HepG2 (cell line): Measurements from ENCODE around the gene TSACC. TPM values are rescaled to one million over a fixed set of nuclear protein-coding genes. Genes with fewer than 3 reads are reported as not detected.

Source experiments
- BRCA1 ChIP-seq: sonication (generic); formaldehyde crosslinking; IDR thresholded peaks from 2 replicates; pipeline ENCODE4 v1.4.0; 2020; ENCODE audit warnings: missing genetic modification reagents
- EP300 ChIP-seq, 3 experiments: sonication (generic) in 1 of 3; formaldehyde crosslinking in 1 of 3; IDR thresholded peaks; 2 replicates each; pipeline versions ENCODE4 v1.5.1 to v1.6.1; 2011 to 2020; ENCODE audit warnings: low read depth in 2 of 3, low read length in 2 of 3, borderline replicate concordance in 1 of 3, improper control_type of control experiment in 1 of 3, mild to moderate bottlenecking in 1 of 3, missing genetic modification reagents in 1 of 3, moderate library complexity in 1 of 3
- ESRRA ChIP-seq: sonication (generic); formaldehyde crosslinking; IDR thresholded peaks from 2 replicates; pipeline ENCODE4 v1.5.1; 2020; ENCODE audit warnings: mild to moderate bottlenecking, low read depth, missing genetic modification reagents
- GABPB1 ChIP-seq: IDR thresholded peaks from 2 replicates; pipeline ENCODE4 v1.6.1; 2016; ENCODE audit warnings: mild to moderate bottlenecking, missing genetic modification reagents, moderate library complexity, missing compliant biosample characterization
- KIAA2018 ChIP-seq: sonication (generic); formaldehyde crosslinking; IDR thresholded peaks from 2 replicates; pipeline ENCODE4 v1.5.0; 2020; ENCODE audit warnings: mild to moderate bottlenecking, missing genetic modification reagents, borderline replicate concordance
- MAX ChIP-seq: IDR thresholded peaks from 2 replicates; pipeline ENCODE4 v1.6.1; 2012; ENCODE audit warnings: inconsistent platforms
- PHF8 ChIP-seq: sonication (generic); formaldehyde crosslinking; IDR thresholded peaks from 2 replicates; pipeline ENCODE4 v1.5.0; 2020; ENCODE audit warnings: missing genetic modification reagents
- TAF1 ChIP-seq: sonication (generic); formaldehyde crosslinking; IDR thresholded peaks from 2 replicates; pipeline ENCODE4 v1.4.0; 2020; ENCODE audit warnings: missing genetic modification reagents
- TBX3 ChIP-seq: fragments of 450-650 bp; IDR thresholded peaks from 2 replicates; pipeline ENCODE4 v1.6.1; 2017; ENCODE audit warnings: antibody characterized with exemption, mild to moderate bottlenecking, inconsistent platforms, borderline replicate concordance
- ZFP91 ChIP-seq: sonication (generic); formaldehyde crosslinking; IDR thresholded peaks from 2 replicates; pipeline ENCODE4 v1.9.0; 2022; ENCODE audit warnings: missing genetic modification reagents, mild to moderate bottlenecking, borderline replicate concordance
- ZFX ChIP-seq: sonication (generic); formaldehyde crosslinking; IDR thresholded peaks from 2 replicates; pipeline ENCODE4 v1.4.0; 2020; ENCODE audit warnings: mild to moderate bottlenecking, low read depth, missing genetic modification reagents, moderate library complexity
- ZGPAT ChIP-seq: IDR thresholded peaks from 2 replicates; pipeline ENCODE4 v1.6.1; 2016; ENCODE audit warnings: mild to moderate bottlenecking
- ZNF574 ChIP-seq: sonication (generic); formaldehyde crosslinking; IDR thresholded peaks from 2 replicates; pipeline ENCODE4 v1.4.0; 2020; ENCODE audit warnings: missing genetic modification reagents
- polyA plus RNA-seq, 8 experiments: library from polyadenylated mRNA; depleted of rRNA in 3 of 8; stranded (reverse) in 7 of 8; unstranded in 1 of 8; fragments of >200 nt; fragmentation: Illumina TruSeq in 4 of 8; extraction: Trizol in 4 of 8; gene quantifications; 2 replicates each; pipeline versions ENCODE4 v1.2.1 to v1.2.3, GENCODE V29; 2011 to 2016; ENCODE audit warnings: low read depth in 4 of 8, missing spikeins in 1 of 8, mixed read lengths in 1 of 8; ENCODE audit not compliant: insufficient read depth in 1 of 8
- total RNA-seq, 5 experiments: library from RNA; depleted of rRNA; stranded (reverse); fragments of >200 nt; fragmentation: Illumina TruSeq; extraction: Trizol; gene quantifications; 2 replicates each; pipeline ENCODE4 v1.2.3, GENCODE V29; 2016; ENCODE audit warnings: low read depth in 1 of 5

Gene TSACC
- total and polyA plus RNA-seq, 2 of the 13 experiments (the other 11 are each of a cell fraction or from before 2014, with no cell fraction given) = 1.5 to 2.6 TPM

GRCh38 chr1:156295391-156295947, 42.9 kb upstream of the TSACC start, which contains the start of gene GLMP (continued):
- TF ChIP-seq ZNF574 (CRISPR knock-in tag) (peak; percentile 34; the same call in 1 of the 2 replicates), ZGPAT (CRISPR knock-in tag) (peak; percentile 43; the same call in 1 of the 2 replicates), KIAA2018 (CRISPR knock-in tag) (no peak), TAF1 (CRISPR knock-in tag) (peak; percentile 66), EP300 (IDR thresholded peaks at IDR 0.05; ENCODE audit: low read depth in 2 of 2, low read length in 2 of 2) (0 out of 4 replicates have a peak, but pooled peaks of 1 of the 2 experiments have one; percentile 14), EP300 (CRISPR knock-in tag; IDR thresholded peaks at IDR 0.05; ENCODE audit: borderline replicate concordance) (no peak), TBX3 (peak; percentile 31; the same call in 1 of the 2 replicates), ZFX (CRISPR knock-in tag) (0 out of 2 replicates have a peak, but pooled peaks have one; percentile 22), GABPB1 (CRISPR knock-in tag) (peak; percentile 65), MAX (peak; percentile 54; the same call in 1 of the 2 replicates), ESRRA (no peak), ZFP91 (CRISPR knock-in tag) (peak; percentile 31; the same call in 1 of the 2 replicates), BRCA1 (CRISPR knock-in tag) (no peak), PHF8 (CRISPR knock-in tag) (peak; percentile 71)
